Skeletal muscle satellite cell (primary cell): ENCODE measurements around the gene FNIP2.

ENCODE experiments used
- H3K27me3 ChIP-seq: 2 replicates; pipeline ENCODE4 v1.7.0; 2013; ENCODE audit warnings: low read length; ENCODE audit not compliant: control insufficient read depth, insufficient read depth
- H3K36me3 ChIP-seq: 2 replicates; pipeline ENCODE4 v1.7.0; 2013; ENCODE audit warnings: mild to moderate bottlenecking, control low read depth, low read length; ENCODE audit not compliant: insufficient read depth
- H3K4me1 ChIP-seq: 2 replicates; pipeline ENCODE4 v1.7.0; 2013; ENCODE audit warnings: low read length; ENCODE audit not compliant: control insufficient read depth, insufficient read depth
- H3K4me2 ChIP-seq: 2 replicates; pipeline ENCODE4 v1.7.0; 2013; ENCODE audit warnings: mild to moderate bottlenecking, low read length
- H3K4me3 ChIP-seq: 2 replicates; pipeline ENCODE4 v1.7.0; 2013; ENCODE audit warnings: low read length
- H3K9ac ChIP-seq: 2 replicates; pipeline ENCODE4 v1.7.0; 2013; ENCODE audit warnings: mild to moderate bottlenecking, low read depth, low read length, moderate library complexity
- H3K9me3 ChIP-seq: replicated peaks from 2 replicates; pipeline ENCODE4 v1.7.0; 2013; ENCODE audit warnings: mild to moderate bottlenecking, control low read depth, low read length

The FNIP2 gene

DNA sequence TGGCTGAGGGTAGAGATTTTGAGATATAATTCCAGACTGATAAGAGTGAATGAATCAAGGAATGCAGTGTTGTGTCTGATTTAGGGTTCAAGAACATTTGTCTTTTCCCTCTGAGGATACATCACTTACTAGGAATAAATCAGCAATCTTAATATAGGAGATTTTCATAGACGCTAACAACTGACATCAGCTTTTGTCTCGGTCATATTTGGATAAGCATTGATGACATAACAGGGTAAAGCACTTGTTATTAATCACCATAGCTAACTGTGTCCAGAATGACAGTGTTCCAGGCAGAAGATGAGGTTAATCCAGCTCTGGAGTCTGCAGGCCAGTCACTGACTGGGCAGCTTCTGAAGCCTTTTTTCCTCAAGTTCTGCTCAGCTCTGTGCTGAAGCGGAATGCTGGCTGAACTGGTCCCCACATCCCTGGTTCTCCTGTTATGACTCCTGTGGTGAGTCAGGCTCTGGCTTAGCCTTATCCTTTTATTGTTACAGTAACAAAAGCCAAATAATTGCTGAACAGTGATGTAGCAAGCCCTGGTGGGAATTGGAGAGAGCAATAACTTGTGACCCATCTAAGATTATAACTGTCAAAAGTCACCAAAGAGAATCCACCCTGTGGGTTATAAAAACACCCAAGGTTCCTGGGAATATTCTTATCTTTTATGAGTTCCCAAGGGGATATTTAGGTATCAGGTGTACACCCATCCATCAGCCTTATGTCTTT is 41.8 kb downstream of the FNIP2 start:
- Histone ChIP-seq H3K4me1 (peaks cover 41% of the 10 kb centered on the region), H3K27me3 (no peaks in the 10 kb centered on the region), H3K4me3 (peak overlapping the region; percentile 35), H3K9me3 (no peaks in the 10 kb centered on the region), H3K9ac (peak overlapping the region; percentile 79), H3K36me3 (no peaks in the 10 kb centered on the region), H3K4me2 (peak overlapping the region; percentile 61)

DNA sequence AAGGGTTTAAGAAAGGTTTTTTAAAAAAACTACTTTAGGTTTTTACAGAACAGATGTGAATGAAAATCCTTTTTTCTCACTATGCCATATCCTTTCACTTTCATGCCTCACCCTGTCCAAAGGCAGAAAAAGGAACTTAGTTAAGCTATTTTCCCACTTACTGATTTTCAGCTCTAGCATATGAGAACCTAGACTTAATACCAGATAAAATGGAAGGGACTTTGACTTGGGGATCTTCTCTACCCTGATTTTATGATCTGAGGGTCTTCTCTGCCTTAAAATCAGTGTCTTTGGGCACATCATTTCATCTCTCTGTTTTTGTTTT is 42.4 kb downstream of the FNIP2 start:
- no peaks in the 10 kb centered on the region for H3K9me3 ChIP-seq
- no peaks in the 10 kb centered on the region for H3K36me3 ChIP-seq
- H3K4me1 ChIP-seq: peaks cover 41% of the 10 kb centered on the region
- H3K9ac ChIP-seq: peak overlapping the region; percentile 75
- no peaks in the 10 kb centered on the region for H3K27me3 ChIP-seq
- H3K4me2 ChIP-seq: peak overlapping the region; percentile 48
- H3K4me3 ChIP-seq: peak overlapping the region; percentile 8

DNA sequence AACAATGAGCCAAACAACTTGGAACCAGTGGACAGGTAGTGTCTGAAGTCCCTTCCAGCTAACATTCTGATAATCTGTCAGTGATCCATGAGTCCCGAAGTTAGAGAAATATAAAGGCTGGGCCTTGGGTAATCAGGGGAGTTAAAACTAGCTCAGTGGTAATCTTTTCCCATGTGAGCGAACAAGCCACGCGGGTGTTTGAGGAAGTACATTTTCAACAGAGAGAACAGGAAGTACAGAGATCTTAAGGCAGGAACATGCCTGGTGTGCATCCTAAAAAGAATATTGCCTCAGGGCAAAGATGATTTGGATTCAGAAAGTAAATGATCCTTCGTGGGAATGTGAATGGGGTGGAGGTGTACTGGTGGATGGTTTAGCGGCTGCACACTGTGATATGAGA is 42.9 kb downstream of the FNIP2 start:
- Histone ChIP-seq H3K9ac (peak overlapping the region; percentile 75), H3K4me1 (peaks cover 41% of the 10 kb centered on the region), H3K4me2 (no peak overlapping the region)

DNA sequence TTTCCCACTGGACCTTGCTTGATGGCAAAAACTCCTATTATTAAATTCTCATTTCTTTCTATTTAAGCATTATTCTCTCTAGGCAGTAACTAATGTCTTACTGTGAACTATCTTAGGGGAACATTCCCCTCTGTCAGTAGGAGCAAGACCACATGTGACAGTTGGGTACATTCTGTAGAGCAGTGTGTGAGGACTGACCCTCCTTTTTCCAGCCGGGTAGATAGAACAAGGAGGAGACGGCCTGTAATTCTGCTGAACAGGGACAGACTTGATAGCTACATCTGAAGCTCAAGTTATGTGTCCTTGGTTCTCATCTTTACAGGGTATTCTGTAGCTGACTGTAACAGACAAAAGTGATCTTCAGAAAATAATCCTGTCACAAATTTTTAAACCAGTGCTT is 43.3 kb downstream of the FNIP2 start:
- no peaks in the 10 kb centered on the region for H3K9me3 ChIP-seq
- H3K36me3 ChIP-seq: no peaks in the 10 kb centered on the region
- H3K4me2 ChIP-seq: no peak overlapping the region
- H3K27me3 ChIP-seq: no peaks in the 10 kb centered on the region
- H3K9ac ChIP-seq: peak overlapping the region; percentile 75
- peaks cover 41% of the 10 kb centered on the region for H3K4me1 ChIP-seq
- H3K4me3 ChIP-seq: no peak overlapping the region

More for the DNA sequence above, 42.9 kb downstream of the FNIP2 start:
- Histone ChIP-seq H3K9me3 (no peaks in the 10 kb centered on the region), H3K4me3 (no peak overlapping the region), H3K27me3 (no peaks in the 10 kb centered on the region), H3K36me3 (no peaks in the 10 kb centered on the region)

DNA sequence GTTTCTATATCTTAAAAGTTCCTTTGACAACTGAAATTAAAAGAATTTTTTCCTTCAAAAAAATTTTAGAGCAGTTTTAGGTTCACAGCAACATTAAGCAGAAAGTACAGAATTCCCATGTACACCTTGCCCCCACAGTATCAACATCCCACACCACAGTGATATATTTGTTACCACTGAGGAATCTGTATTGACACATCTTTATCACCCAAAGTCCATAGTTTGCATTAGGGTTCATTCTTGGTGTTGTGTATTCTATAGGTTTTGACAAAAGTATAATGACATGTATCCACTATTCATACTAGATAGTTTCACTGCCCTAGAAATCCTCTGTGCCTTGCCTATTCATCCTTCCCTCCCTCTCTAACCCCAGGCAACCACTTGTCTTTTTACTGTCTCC is 43.7 kb downstream of the FNIP2 start:
- H3K9ac ChIP-seq: no peak overlapping the region
- peaks cover 41% of the 10 kb centered on the region for H3K4me1 ChIP-seq
- no peak overlapping the region for H3K4me2 ChIP-seq
- H3K9me3 ChIP-seq: no peaks in the 10 kb centered on the region
- H3K36me3 ChIP-seq: no peaks in the 10 kb centered on the region
- H3K4me3 ChIP-seq: no peak overlapping the region
- H3K27me3 ChIP-seq: no peaks in the 10 kb centered on the region

DNA sequence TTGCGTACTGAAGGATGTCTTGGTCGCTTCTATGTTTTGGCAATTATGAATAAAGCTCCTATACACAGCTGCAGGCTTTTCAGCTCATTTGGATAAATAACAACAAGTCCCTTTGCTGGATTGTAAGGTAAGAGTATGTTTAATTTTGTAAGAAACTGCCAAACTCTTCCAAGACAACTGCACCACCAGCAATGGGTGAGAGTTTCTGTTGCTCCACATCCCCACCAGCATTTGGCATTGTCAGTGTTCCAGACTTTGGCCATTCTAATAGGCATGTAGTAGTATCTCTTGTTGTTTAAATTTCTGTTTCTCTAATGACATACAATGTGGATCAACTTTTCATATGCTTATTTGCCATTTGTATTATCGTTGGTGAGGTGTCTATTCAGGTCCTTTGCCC is 44.3 kb downstream of the FNIP2 start:
- Histone ChIP-seq H3K9ac (no peak overlapping the region), H3K4me1 (peaks cover 41% of the 10 kb centered on the region), H3K27me3 (no peaks in the 10 kb centered on the region), H3K9me3 (no peaks in the 10 kb centered on the region), H3K4me3 (no peak overlapping the region), H3K36me3 (no peaks in the 10 kb centered on the region), H3K4me2 (no peak overlapping the region)

DNA sequence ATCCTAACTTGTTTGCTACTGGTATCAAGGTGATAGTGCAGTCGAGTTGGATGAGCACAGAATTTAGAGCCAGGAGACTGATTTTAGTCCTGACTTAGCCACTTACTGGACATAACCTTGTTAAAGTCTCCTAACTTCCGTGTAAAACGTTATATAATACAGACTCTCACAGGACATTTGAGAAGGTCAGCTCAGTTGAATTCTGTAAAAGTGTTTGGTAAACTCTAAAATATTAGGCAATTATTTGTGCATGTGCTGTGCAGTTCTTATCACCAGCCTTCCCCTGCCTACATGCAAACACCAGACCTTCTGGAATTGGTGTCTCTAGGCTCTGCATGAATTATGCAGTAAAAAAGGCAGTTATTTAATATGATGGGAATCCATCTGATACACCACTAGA is 45.4 kb downstream of the FNIP2 start:
- Histone ChIP-seq H3K36me3 (no peaks in the 10 kb centered on the region), H3K4me3 (no peak overlapping the region), H3K4me1 (peaks cover 38% of the 10 kb centered on the region), H3K9ac (no peak overlapping the region), H3K27me3 (no peaks in the 10 kb centered on the region), H3K4me2 (no peak overlapping the region), H3K9me3 (no peaks in the 10 kb centered on the region)

DNA sequence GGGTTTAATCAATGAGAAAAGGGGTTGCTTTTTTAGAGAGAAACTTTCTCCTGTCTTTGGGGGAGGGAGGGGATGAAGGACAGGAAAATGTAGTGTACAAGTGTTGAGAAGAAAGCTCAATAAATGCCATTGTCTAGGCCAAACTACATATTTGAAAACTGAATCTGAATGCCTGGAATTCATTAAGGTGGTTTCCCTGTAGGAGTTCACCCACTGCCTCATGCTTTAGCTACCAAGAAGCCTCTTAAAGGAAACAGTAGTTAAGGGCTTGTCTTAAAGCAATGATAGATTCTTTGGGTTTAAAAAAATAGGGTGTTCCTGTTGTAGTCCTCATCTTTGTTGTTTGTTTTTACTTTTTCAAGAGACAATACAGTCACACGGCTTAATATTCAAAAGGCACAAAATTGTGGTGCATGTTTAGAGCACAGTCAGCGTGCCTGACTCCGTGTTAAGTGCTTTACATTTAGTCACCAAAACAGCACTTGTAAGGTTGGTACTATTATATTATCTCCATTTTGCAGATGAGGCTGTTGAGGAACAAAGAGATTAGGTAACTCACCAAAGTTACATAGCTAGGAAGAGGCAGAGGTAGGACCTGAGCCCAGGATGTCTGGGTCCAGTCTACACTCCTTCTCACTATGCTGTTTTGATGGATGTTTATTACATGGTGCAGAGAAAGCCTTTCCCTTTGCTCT is 46.0 kb downstream of the FNIP2 start:
- no peaks in the 10 kb centered on the region for H3K27me3 ChIP-seq
- H3K9ac ChIP-seq: peak overlapping the region; percentile 10
- H3K4me1 ChIP-seq: peaks cover 32% of the 10 kb centered on the region
- H3K4me2 ChIP-seq: no peak overlapping the region
- H3K36me3 ChIP-seq: no peaks in the 10 kb centered on the region
- no peaks in the 10 kb centered on the region for H3K9me3 ChIP-seq
- no peak overlapping the region for H3K4me3 ChIP-seq

DNA sequence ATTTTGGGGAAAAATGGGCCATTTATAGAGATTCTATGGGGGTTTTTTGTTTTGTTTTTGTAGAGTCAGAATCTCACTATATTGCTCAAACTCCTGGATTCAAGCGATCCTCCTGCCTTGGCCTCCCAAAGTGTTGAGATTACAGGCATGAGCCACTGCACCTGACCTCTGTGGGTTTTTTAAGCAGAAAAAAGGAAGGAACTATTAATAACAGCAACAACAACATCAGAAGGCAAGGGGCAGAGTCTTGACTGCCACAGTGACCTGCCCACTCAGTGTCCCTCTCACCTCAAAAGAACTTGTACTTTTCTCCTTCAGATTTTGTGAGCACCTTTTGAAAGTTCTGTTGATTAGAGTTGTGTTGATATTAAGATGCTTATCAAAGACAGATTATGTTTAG is 48.1 kb downstream of the FNIP2 start:
- Histone ChIP-seq H3K36me3 (no peaks in the 10 kb centered on the region), H3K4me2 (no peak overlapping the region), H3K9me3 (no peaks in the 10 kb centered on the region), H3K4me1 (peaks cover 22% of the 10 kb centered on the region), H3K9ac (no peak overlapping the region), H3K27me3 (no peaks in the 10 kb centered on the region), H3K4me3 (no peak overlapping the region)

DNA sequence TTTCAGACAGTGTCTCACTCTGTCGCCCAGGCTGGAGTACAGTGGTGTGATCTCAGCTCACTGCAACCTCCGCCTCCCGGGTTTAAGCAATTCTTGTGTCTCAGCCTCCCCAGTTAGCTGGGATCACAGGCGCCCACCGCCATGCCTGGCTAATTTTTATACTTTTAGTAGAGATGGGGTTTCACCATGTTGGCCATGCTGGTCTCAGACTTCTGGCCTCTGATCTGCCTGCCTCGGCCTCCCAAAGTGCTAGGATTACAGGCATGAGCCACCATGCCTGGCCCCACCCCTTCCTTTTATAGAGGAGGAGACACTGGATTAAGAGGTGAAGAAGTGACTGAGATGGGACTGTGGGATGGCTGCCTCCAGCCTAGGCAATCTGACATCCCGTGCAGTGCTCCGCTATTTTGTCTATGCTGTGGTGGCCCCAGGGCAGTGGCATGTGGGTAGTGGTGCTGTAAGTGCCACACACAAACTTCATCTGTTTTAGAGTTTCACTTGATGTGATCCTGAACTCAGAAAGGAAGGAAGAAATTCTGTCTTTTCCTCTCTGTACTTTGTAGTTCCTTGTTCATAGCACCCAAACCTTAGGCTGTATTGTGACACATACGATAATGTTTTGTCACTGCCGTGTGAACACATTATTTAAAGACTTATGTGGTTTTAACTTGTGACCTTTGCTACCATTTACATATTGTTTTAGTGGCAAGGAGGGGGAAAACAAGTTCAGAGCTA is 48.9 kb downstream of the FNIP2 start:
- H3K9ac ChIP-seq: no peak overlapping the region
- H3K36me3 ChIP-seq: no peaks in the 10 kb centered on the region
- peaks cover 20% of the 10 kb centered on the region for H3K4me1 ChIP-seq
- no peak overlapping the region for H3K4me2 ChIP-seq
- H3K27me3 ChIP-seq: no peaks in the 10 kb centered on the region
- no peak overlapping the region for H3K4me3 ChIP-seq
- H3K9me3 ChIP-seq: no peaks in the 10 kb centered on the region

DNA sequence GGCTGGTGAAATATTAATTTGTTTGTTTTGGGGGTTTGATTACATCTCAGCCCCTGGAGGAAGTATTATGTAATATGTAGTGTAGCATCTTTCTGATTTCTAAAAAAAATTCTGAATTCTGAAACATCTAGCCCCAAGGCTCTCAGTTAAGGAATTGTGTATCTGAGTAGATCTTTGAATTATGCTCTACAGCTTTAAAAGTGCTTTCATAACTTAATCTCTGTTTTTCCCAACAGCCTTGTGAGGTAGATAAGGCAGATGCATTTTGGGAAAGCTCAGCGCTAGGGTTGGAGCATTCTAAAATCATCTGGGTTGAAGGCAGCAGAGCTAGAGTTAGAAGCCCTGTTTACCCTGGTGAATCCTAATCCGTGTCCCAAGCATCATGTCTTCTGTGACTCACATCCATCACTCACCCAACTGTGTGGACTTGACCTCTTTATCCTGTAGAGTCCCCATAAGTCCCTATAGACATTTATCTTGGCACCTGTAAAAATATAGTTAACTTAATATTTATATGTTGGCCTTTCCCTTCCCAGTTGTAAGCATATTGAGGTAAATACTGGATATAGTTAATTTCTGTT is 49.8 kb downstream of the FNIP2 start:
- H3K4me2 ChIP-seq: no peak overlapping the region
- H3K4me1 ChIP-seq: peaks cover 22% of the 10 kb centered on the region
- no peak overlapping the region for H3K9ac ChIP-seq
- no peaks in the 10 kb centered on the region for H3K9me3 ChIP-seq
- no peaks in the 10 kb centered on the region for H3K27me3 ChIP-seq
- no peak overlapping the region for H3K4me3 ChIP-seq
- no peaks in the 10 kb centered on the region for H3K36me3 ChIP-seq
